ENCODE results near the gene SMAD4. TPM values are rescaled to one million over a fixed set of nuclear protein-coding genes. Genes with fewer than 3 reads are reported as not detected.
"Not testable (repeated sequence)": the region's sequence is repeated elsewhere in the genome, so short reads cannot be mapped to it uniquely, and the experiment has no call there.

SMAD4 gene
- total and polyA plus RNA-seq, 2 of the 8 experiments (the other 6 are each of a cell fraction or from before 2014, with no cell fraction given), result 86.5 to 139 TPM

DNA sequence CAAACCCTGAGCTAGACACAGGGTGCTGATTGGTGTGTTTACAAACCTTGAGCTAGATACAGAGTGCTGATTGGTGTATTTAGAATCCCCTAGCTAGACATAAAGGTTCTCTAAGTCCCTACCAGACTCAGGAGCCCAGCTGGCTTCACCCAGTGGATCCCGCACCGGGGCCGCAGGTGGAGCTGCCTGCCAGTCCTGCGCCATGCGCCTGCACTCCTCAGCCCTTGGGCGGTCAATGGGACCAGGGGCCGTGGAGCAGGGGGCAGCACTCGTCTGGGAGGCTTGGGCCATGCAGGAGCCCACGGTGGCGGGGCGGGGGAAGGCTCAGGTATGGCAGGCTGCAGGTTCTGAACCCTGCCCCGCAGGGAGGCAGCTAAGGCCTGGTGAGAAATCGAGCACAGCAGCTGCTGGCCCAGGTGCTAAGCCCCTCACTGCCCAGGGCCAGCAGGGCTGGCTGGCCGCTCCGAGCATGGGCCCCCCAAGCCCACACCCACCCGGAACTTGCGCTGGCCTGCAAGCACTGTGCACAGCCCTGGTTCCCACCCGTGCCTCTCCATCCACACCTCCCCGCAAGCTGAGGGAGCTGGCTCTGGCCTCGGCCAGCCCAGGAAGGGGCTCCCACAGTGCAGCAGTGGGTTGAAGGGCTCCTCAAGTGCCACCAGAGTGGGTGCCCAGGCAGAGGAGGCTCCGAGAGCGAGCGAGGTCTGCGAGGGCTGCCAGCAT lies 81.8 kb downstream of the SMAD4 start:
- H3K36me3 ChIP-seq (ENCODE audit: control insufficient read depth in 2 of 4, insufficient read depth in 4 of 4, low read length in 3 of 4); H3K56ac ChIP-seq (replicated peaks; ENCODE audit: insufficient read length, low read depth, low read length); H3K18ac ChIP-seq (ENCODE audit: extremely low read depth, low read length); H3K4me3 ChIP-seq (ENCODE audit: extremely low read depth in 1 of 4, insufficient read depth in 2 of 4, low read depth in 3 of 4, low read length in 4 of 4); H3K79me2 ChIP-seq (ENCODE audit: control insufficient read depth in 1 of 2, insufficient read depth in 2 of 2, low read length in 2 of 2); H4K20me1 ChIP-seq (replicated peaks in 1 of 2; ENCODE audit: control insufficient read depth in 1 of 2, insufficient read depth in 2 of 2, low read length in 2 of 2); H3K4ac ChIP-seq (replicated peaks; ENCODE audit: insufficient read length, low read depth, low read length); H3K79me1 ChIP-seq (ENCODE audit: low read depth, low read length); H2AK5ac ChIP-seq (ENCODE audit: low read depth, low read length); H2BK5ac ChIP-seq (ENCODE audit: low read depth, low read length); H3K14ac ChIP-seq (ENCODE audit: insufficient read length); H2BK120ac ChIP-seq (replicated peaks; ENCODE audit: low read depth, low read length); H3K27me3 ChIP-seq (replicated peaks in 1 of 4; ENCODE audit: control insufficient read depth in 3 of 4, extremely low read depth in 1 of 4, insufficient read depth in 3 of 4, low read length in 3 of 4); H4K5ac ChIP-seq (ENCODE audit: insufficient read length, low read depth, low read length); H2BK20ac ChIP-seq (ENCODE audit: low read length); H3K4me1 ChIP-seq (replicated peaks in 1 of 4; ENCODE audit: control insufficient read depth in 3 of 4, insufficient read depth in 4 of 4, low read length in 3 of 4); H3K9me3 ChIP-seq (ENCODE audit: insufficient read depth in 2 of 2, low read depth in 1 of 2, low read length in 1 of 2); H4K8ac ChIP-seq (ENCODE audit: extremely low read depth, insufficient read depth, low read length); H3K23ac ChIP-seq (ENCODE audit: insufficient read length); H3K9ac ChIP-seq (replicated peaks in 1 of 4; ENCODE audit: extremely low read depth in 1 of 4, low read depth in 3 of 4, low read length in 3 of 4); H2AFZ ChIP-seq (ENCODE audit: low read length); H3K27ac ChIP-seq (ENCODE audit: low read depth, low read length); POLR2A ChIA-PET (ENCODE audit: partially characterized antibody); H4K91ac ChIP-seq (replicated peaks; ENCODE audit: insufficient read length, low read length); H2BK15ac ChIP-seq (ENCODE audit: low read length); H3K4me2 ChIP-seq (ENCODE audit: insufficient read depth in 1 of 2, low read depth in 2 of 2, low read length in 2 of 2); FAIRE-seq; H2BK12ac ChIP-seq (ENCODE audit: low read depth, low read length); DNase-seq (ENCODE audit: low read depth in 1 of 2, low spot score in 2 of 2); H3K23me2 ChIP-seq (ENCODE audit: low read depth, low read length): not testable (repeated sequence)
- WGBS, 2 experiments (ENCODE audit: extremely low coverage in 1 of 2, insufficient coverage in 1 of 2, insufficient read length in 1 of 2, insufficient replicate concordance in 2 of 2, low coverage in 1 of 2, low lambda C conversion rate in 2 of 2, missing lambda C conversion rate in 1 of 2), result 89% methylated on average over 12 of the region's 24 CpGs; no CpG with 5 or more reads in 1 of the 2 experiments
- CTCF ChIA-PET (ENCODE audit: partially characterized antibody), result interaction anchor here (0.6 to 5.2 kb wide), 17 partner anchors 11 to 1191 kb away, joined by 3 to 56 read pairs (median 4); partner anchors contain the start of gene MEX3C

DNA sequence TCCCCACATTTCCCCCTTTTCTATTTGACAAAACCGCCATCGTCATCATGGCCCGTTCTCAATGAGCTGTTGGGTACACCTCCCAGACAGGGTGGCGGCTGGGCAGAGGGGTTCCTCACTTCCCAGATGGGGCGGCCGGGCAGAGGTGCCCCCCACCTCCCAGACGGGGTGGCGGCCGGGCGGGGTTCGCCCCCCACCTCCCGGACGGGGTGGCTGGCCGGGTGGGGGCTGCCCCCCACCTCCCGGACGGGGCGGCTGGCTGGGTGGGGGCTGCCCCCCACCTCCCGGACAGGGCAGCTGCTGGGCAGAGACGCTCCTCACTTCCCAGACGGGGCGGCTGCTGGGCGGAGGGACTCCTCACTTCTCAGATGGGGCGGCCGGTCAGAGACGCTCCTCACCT lies 87.0 kb downstream of the SMAD4 start:
- WGBS, 2 experiments (ENCODE audit: extremely low coverage in 1 of 2, insufficient coverage in 1 of 2, insufficient read length in 1 of 2, insufficient replicate concordance in 2 of 2, low coverage in 1 of 2, low lambda C conversion rate in 2 of 2, missing lambda C conversion rate in 1 of 2), result no CpG with 5 or more reads among the region's 25 CpGs
- H3K27ac ChIP-seq (ENCODE audit: low read depth, low read length); H2BK12ac ChIP-seq (ENCODE audit: low read depth, low read length); H4K91ac ChIP-seq (replicated peaks; ENCODE audit: insufficient read length, low read length); H2BK5ac ChIP-seq (ENCODE audit: low read depth, low read length); FAIRE-seq; H3K18ac ChIP-seq (ENCODE audit: extremely low read depth, low read length); H3K79me1 ChIP-seq (ENCODE audit: low read depth, low read length); H4K5ac ChIP-seq (ENCODE audit: insufficient read length, low read depth, low read length); DNase-seq (ENCODE audit: low read depth in 1 of 2, low spot score in 2 of 2); H3K4me2 ChIP-seq (ENCODE audit: insufficient read depth in 1 of 2, low read depth in 2 of 2, low read length in 2 of 2); H3K4me1 ChIP-seq (replicated peaks in 1 of 4; ENCODE audit: control insufficient read depth in 3 of 4, insufficient read depth in 4 of 4, low read length in 3 of 4); H3K14ac ChIP-seq (ENCODE audit: insufficient read length); H2AK5ac ChIP-seq (ENCODE audit: low read depth, low read length); H2AFZ ChIP-seq (ENCODE audit: low read length); H2BK15ac ChIP-seq (ENCODE audit: low read length); H4K20me1 ChIP-seq (replicated peaks in 1 of 2; ENCODE audit: control insufficient read depth in 1 of 2, insufficient read depth in 2 of 2, low read length in 2 of 2); H2BK120ac ChIP-seq (replicated peaks; ENCODE audit: low read depth, low read length); H3K23me2 ChIP-seq (ENCODE audit: low read depth, low read length); H3K36me3 ChIP-seq (ENCODE audit: control insufficient read depth in 2 of 4, insufficient read depth in 4 of 4, low read length in 3 of 4); H4K8ac ChIP-seq (ENCODE audit: extremely low read depth, insufficient read depth, low read length); POLR2A ChIA-PET (ENCODE audit: partially characterized antibody); H3K79me2 ChIP-seq (ENCODE audit: control insufficient read depth in 1 of 2, insufficient read depth in 2 of 2, low read length in 2 of 2); H3K23ac ChIP-seq (ENCODE audit: insufficient read length); H2BK20ac ChIP-seq (ENCODE audit: low read length); H3K4ac ChIP-seq (replicated peaks; ENCODE audit: insufficient read length, low read depth, low read length); H3K56ac ChIP-seq (replicated peaks; ENCODE audit: insufficient read length, low read depth, low read length); H3K4me3 ChIP-seq (ENCODE audit: extremely low read depth in 1 of 4, insufficient read depth in 2 of 4, low read depth in 3 of 4, low read length in 4 of 4); H3K27me3 ChIP-seq (replicated peaks in 1 of 4; ENCODE audit: control insufficient read depth in 3 of 4, extremely low read depth in 1 of 4, insufficient read depth in 3 of 4, low read length in 3 of 4); H3K9ac ChIP-seq (replicated peaks in 1 of 4; ENCODE audit: extremely low read depth in 1 of 4, low read depth in 3 of 4, low read length in 3 of 4): not testable (repeated sequence)
- CTCF ChIA-PET (ENCODE audit: partially characterized antibody), result interaction anchor here (1.5 kb wide), 1 partner anchor 297 kb away, joined by 3 read pairs; no protein-coding TSS in a partner anchor
- H3K9me3 ChIP-seq (ENCODE audit: insufficient read depth in 2 of 2, low read depth in 1 of 2, low read length in 1 of 2), result peaks cover 0 to 14% of the 10 kb centered on the region in 2 experiments; a peak in 1 of 4 replicates

Data from H1 (cell line).